ENCODE results near the gene BSN.

- no peak for TF ChIP-seq CTCF (IDR thresholded peaks at IDR 0.05)
- TF ChIP-seq POLR2A (IDR thresholded peaks at IDR 0.05): no peak
- TF ChIP-seq EP300 (IDR thresholded peaks at IDR 0.05): no peak
- no peak for TF ChIP-seq POLR2AphosphoS5 (IDR thresholded peaks at IDR 0.05)
Measured at GRCh38 chr3:49712631-49713317, 158.5 kb downstream of the BSN start.

Measured in suprapubic skin (tissue), 4 donors.